KOPT-K1 (cell line): ENCODE data around the gene KRT9.
"Not testable (repeated sequence)": the region's sequence is repeated elsewhere in the genome, so short reads cannot be mapped to it uniquely, and the experiment has no call there.

Experiments
- H3K27ac ChIP-seq: fragments of 200-600 bp; sonication (generic); 2 replicates; pipeline ENCODE4 v1.5.1; 2016; ENCODE audit warnings: antibody characterized with exemption, mild to moderate bottlenecking, low read depth, low read length; ENCODE audit not compliant: poor library complexity, severe bottlenecking
- H3K36me3 ChIP-seq: fragments of 200-600 bp; sonication (generic); 2 replicates; pipeline ENCODE4 v1.5.1; 2017; ENCODE audit warnings: antibody characterized with exemption, mild to moderate bottlenecking, low read length, moderate library complexity; ENCODE audit not compliant: insufficient read depth
- H3K9me3 ChIP-seq: fragments of 200-600 bp; sonication (generic); 2 replicates; pipeline ENCODE4 v1.5.1; 2017; ENCODE audit warnings: antibody characterized with exemption, low read length, mild to moderate bottlenecking; ENCODE audit not compliant: insufficient read depth, poor library complexity, severe bottlenecking

KRT9 gene

DNA sequence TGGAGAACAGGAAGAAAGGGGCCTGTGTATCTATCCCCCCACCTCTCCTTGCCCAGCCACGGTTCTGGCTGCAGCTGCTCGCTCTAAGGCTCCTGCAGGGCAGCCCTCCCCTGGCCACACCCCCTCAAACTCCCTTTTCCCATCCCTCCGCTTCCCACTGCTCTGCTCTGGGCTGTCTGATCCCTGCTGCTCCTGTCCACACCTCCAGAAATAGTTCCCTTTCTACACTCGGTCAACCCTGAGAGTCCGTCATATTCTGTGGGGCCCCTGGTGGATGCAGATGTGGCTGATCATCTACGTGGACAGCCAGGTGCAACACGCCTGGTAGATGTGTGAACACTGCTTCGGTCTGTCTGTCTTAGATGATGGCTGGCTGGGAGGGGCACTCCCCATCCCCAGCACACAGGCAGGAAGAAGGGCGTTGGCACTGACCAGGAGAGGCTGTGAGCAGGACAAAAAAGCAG is 24.4 kb downstream of the KRT9 start:
- H3K9me3 ChIP-seq = no peaks in the 10 kb centered on the region
- H3K36me3 ChIP-seq = no peaks in the 10 kb centered on the region
- H3K27ac ChIP-seq = no peak overlapping the region

DNA sequence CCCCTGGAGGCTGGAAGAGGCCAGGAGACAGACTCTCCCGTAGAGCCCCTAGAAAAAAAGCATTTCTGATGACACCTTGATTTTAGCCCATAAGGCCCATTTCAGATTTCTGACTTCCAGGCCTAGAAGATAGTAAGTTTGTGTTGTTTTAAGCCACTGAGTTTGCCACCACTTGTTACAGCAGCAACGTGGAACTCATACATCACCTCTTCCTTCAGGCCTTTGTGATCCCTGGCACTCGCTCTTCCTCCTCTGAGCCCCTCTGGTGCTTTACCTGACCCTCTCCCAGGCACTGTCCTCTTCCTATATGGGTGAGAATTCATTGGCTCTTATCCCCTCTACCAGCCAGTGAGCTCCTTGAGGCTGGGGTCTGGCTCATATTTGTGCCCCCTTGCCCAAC is 25.0 kb downstream of the KRT9 start:
- Histone ChIP-seq H3K9me3 (no peaks in the 10 kb centered on the region), H3K36me3 (no peaks in the 10 kb centered on the region), H3K27ac (no peak overlapping the region)

DNA sequence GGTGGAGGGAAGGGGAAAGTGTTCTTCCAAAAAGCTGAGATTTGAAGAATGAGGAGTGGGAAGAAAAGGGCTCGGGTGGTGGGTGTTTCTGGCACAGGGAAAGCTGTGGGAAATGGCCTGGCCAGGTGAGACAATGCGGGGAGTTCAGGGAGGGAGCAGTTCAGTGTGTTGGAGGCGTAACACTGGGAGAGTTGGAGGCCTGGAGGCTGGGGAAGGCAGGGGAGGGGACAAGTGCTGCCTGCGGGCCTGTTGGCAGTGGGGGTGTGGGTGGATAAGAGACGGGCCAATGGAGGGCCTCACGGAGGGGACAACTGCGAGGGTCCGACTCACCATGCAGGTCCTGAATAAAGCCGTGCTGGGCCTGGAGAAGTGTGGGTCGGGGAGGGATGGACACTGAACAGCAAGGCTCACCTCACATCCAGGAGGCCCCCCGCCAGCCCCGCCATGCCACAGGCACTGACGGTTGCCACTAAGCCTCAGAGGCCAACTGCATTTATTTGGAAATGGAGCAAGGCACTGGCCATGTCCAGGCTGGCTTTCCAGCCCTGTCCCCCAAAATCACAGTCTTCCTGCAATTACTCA is 25.9 kb downstream of the KRT9 start:
- no peaks in the 10 kb centered on the region for H3K36me3 ChIP-seq
- H3K9me3 ChIP-seq = no peaks in the 10 kb centered on the region
- H3K27ac ChIP-seq = no peak overlapping the region

DNA sequence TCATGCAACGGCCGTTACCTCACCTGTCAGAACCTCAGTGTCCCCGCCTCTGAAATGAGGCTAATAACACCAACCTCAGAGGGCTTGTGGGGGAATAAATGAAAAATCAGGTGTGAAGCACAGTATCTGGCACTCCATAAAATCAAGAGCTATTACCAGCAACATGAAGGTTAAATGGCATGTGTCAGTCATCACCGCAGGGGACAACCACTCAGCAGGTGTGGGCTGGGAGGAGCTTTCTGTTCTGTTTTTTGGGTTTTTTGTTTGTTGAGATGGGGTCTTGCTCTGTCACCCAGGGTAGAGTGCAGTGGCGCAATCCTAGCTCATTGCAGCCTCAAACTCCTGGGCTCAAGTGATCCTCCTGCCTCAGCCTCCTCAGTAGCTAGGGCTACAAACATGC is 26.9 kb downstream of the KRT9 start:
- Histone ChIP-seq H3K27ac (no peak overlapping the region), H3K36me3 (no peaks in the 10 kb centered on the region), H3K9me3 (no peaks in the 10 kb centered on the region)

DNA sequence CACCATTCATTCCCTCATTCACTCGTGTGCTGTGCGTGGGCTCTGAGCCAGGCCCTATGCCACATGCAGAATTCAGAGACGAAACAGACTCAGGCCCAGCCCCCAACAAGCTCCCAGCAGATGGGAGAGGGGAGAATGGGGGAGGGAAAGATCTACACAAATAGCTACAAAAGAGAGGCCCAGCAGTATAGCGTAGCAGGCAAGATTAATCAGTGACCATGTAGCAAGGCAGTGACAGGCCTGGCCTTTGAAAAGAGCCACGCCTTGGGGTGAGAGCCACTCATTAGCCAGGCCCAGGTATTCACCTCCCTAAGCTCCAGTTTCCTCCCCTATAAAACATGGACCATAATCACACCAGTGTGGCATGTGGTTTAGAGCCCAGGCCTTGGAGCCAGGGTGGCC is 27.4 kb downstream of the KRT9 start:
- H3K36me3 ChIP-seq = no peaks in the 10 kb centered on the region
- no peak overlapping the region for H3K27ac ChIP-seq
- H3K9me3 ChIP-seq = no peaks in the 10 kb centered on the region

DNA sequence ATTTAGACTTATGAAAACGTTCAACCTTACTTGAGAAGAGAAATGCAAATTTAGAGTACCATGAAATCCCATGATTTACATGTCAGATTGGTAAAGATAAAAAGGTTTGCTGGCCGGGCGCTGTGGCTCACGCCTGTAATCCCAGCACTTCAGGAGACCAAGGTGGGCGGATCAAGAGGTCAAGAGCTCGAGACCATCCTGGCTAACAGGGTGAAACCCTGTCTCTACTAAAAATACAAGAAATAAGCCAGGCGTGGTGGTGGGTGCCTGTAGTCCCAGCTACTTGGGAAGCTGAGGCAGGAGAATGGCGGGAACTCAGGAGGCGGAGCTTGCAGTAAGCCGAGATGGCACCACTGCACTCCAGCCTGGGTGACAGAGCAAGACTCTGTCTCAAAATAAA is 29.1 kb downstream of the KRT9 start:
- not testable (repeated sequence) for H3K9me3 ChIP-seq, H3K36me3 ChIP-seq, H3K27ac ChIP-seq

DNA sequence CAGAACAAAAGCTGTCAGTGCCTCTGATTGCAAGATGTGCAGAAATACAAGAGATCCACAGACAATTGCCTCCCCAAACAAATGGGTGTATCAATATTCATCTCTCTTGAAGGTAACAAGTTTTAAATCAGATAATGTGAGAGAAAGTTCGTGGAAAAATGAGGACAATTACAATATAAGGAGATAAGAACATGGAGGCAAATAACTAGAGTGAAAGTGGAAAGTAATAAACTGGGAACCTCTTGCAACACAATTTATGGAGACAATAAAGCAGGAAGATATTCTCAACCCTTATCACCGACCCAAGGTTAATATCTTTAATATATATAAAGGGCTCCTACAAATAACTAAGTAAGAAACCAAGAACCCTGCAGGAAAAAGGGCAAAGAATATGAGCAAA is 29.5 kb downstream of the KRT9 start:
- H3K9me3 ChIP-seq = no peaks in the 10 kb centered on the region
- H3K27ac ChIP-seq = no peak overlapping the region
- H3K36me3 ChIP-seq = no peaks in the 10 kb centered on the region

DNA sequence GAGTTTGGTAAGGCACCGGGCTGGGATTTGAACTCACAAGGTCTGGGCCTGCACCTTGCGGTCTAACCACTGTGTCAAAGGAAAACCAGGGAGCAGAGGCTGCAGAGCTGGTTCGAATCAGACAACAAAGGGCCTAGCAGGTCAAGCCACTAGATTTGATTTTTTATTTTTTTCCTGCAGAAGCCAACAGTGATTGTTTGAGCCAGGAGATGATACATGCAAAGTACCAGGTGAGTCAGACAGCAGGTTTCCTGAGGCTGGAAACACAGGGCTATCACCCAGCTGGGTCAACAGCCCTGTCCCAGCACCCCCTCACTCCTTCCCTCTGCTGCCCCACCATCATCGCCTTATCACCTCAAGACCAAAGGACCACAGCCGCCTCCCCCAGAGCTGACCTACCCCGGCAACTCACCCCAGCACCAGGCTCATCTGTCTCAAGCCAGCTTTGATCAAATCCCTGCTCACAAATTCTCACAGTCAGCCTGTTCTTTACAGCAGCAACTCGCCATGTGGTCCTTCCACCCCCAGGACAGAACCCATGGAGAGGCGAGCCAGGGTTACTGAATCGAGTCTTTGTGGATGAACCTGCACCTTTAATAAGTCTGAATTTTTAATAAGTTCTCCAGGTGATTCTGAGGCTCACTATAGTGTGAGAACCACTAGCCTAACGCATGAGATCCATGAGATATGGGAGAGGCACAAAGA is 30.8 kb downstream of the KRT9 start:
- Histone ChIP-seq H3K9me3 (no peaks in the 10 kb centered on the region), H3K36me3 (no peaks in the 10 kb centered on the region), H3K27ac (no peak overlapping the region)

DNA sequence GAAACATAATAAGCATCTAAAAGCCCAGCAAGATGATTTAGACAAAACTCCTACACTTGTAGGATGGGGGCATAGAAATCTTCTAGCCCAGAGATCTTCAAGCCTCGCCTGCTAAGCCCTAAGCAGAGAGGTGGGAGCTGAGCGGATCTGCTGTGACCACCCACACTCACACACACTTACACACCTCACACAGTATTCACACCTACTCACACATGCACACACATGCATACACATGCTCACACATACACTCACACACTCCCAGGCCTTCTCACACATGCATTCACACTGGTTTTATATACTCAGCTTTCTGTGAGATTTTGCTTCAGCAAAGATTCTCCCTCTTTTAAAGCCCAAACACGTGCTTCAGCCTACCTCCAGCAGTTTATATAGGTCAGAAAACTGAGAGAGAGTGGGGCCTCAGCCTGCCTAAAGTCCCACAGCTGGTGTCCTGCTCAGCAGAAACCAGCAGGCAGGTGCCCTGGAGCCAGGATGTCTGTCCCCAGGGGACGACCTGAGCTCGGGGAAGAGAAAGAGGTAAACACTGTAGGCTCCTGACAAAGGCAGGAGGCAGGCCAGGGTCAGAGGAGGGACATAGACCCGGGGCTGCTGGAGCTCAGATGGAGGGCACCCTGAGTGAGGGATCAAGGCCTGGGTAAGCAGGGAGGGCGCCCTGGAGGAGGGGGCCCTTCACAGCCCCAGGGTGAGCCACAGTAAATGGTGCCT is 31.7 kb downstream of the KRT9 start:
- Histone ChIP-seq H3K9me3 (no peaks in the 10 kb centered on the region), H3K27ac (no peak overlapping the region), H3K36me3 (no peaks in the 10 kb centered on the region)

DNA sequence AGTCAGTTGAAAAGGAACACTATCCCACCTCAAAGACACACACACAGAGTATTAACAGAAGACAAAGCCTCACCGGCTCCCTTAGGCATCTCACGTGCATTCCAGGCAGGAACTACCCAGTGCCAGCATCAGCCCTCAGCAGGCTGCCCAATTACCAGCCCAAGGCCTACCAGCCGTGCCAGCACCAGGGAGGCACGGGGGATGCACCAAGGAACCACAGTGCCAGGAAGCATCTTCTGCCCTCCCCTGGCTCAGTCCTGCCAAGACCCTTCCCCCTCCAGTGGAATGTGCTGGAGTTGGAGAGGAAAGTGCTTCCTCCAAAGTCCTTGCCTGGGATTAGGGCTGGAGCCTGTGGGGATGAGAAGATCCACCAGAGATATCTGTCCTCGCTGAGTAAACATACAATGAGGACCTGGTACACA is 32.8 kb downstream of the KRT9 start:
- Histone ChIP-seq H3K9me3 (no peaks in the 10 kb centered on the region), H3K36me3 (no peaks in the 10 kb centered on the region), H3K27ac (no peak overlapping the region)

DNA sequence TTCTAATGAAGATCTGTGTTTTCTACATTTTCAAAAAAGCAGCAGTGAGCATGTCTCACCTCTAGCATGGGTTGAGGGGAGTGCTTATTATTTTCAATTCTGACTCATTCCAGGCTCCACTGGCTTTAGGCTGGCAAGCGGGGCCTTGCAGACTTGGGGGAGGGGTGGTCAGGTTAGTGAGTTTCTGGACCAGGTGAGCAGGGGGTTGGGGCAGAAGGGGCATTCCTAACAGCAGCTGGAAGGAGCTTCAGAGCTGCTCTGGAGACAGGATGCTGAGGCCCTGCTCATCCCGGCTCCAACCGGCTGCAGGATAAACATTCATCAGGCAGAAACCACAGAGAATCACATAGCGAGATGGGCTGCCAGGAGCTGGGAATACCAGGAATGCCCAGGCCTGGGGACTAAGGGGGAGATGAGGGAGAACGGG is 33.3 kb downstream of the KRT9 start:
- Histone ChIP-seq H3K9me3 (no peaks in the 10 kb centered on the region), H3K27ac (no peak overlapping the region)

DNA sequence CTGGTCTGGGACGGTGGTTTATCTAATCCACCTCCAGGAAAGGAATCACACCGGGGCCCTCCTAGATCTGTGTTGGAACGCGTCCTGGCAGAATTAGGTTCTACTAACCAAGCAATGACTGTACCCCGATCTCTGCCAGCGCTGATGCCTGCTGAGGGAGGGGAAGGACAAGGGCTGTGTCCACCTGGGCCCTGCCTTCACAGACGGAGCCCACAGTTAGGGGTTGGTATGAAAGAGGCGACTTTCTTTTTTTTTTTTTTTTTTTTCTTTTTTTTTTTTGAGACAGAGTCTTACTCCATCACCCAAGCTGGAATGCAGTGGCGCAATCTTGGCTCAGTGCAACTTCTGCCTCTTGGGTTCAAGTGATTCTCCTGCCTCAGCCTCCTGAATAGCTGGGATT is 33.9 kb downstream of the KRT9 start:
- Histone ChIP-seq H3K9me3 (no peaks in the 10 kb centered on the region), H3K27ac (no peak overlapping the region), H3K36me3 (no peaks in the 10 kb centered on the region)

More for the DNA sequence above, 33.3 kb downstream of the KRT9 start:
- H3K36me3 ChIP-seq = no peaks in the 10 kb centered on the region

DNA sequence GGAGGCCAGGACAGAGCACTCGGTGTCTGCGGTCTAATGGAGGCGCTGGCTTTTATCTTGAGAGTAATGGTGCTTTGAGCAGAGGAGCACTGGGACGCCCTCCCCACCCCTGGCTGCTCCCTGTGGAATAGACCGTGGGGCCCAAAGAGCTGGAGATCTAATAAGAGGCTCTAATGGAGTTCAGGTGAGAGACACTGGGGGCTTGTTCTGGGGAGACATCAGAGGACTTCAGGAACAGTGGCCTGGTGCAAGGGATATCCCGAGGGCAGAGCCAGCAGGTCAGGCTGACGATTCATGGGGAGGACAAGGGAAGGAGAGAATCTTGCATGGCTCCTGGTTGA is 34.3 kb downstream of the KRT9 start:
- Histone ChIP-seq H3K27ac (no peak overlapping the region), H3K9me3 (no peaks in the 10 kb centered on the region), H3K36me3 (no peaks in the 10 kb centered on the region)

DNA sequence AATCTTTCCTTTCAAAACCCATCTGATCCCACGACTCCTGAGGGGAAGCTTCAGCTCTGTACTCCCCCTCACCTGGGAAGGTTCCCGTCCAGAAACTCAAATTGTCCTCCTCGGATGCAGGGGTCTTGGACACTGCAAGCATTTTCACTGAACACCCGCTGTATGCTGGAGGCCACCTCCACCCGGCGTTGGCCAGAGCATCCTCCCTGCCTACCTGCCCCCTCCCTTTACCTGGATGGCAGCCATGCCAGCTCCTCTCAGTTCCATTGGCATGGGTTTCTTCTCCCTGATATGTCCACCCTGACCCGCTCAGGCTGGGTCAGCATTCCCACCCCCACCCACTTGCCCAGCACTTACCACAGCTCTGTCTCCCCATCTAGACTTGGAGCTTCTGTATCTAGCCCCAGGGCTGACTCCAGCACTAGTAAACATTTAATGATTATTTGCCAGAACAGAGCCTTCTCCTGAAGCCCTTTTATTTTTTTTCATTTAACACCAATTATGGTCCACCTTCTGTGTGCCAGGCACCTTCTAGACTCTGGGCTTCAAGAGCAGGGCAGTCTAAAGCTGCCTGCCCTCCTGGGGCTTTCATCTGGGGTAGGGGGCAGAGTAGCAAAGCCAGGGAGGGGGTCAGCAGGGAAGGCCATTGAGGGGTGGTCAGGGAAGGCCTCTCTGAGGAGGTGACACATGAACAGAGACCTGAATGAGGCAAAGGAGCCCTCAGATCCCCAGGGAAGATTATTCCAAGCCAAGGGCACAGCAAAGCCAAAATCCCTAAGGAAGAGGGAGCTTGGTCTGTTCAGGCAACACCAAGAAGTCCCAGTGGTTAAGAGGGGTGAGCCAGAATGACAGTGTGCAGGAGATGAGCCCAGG is 34.9 kb downstream of the KRT9 start:
- H3K9me3 ChIP-seq = no peaks in the 10 kb centered on the region
- no peak overlapping the region for H3K27ac ChIP-seq
- no peaks in the 10 kb centered on the region for H3K36me3 ChIP-seq
